GM12878 (cell line): ENCODE measurements around the gene XDH.

ENCODE experiments used
- CTCF ChIP-seq, 3 experiments: IDR thresholded peaks in 2 of 3; conservative IDR thresholded peaks in 1 of 3; 2 replicates each; pipeline ENCODE4 v1.5.1; 2011; ENCODE audit warnings: low read depth in 3 of 3, low read length in 3 of 3, mild to moderate bottlenecking in 3 of 3, control low read depth in 2 of 3, moderate library complexity in 2 of 3, inconsistent platforms in 1 of 3, mixed read lengths in 1 of 3; ENCODE audit not compliant: control insufficient read depth in 2 of 3, insufficient read depth in 1 of 3; ENCODE audit errors: extremely low read depth in 1 of 3
- E2F4 ChIP-seq: IDR thresholded peaks from 2 replicates; pipeline ENCODE4 v1.6.1; 2012; ENCODE audit warnings: low read depth, low read length, improper control_type of control experiment
- FOS ChIP-seq: IDR thresholded peaks from 3 replicates; pipeline ENCODE4 v1.6.1; 2011; ENCODE audit warnings: borderline replicate concordance; ENCODE audit not compliant: insufficient read length; ENCODE audit errors: extremely low read depth
- SMC3 ChIP-seq: IDR thresholded peaks from 2 replicates; pipeline ENCODE4 v1.6.1; 2011; ENCODE audit warnings: low read length, improper control_type of control experiment, borderline replicate concordance
- TCF12 ChIP-seq: IDR thresholded peaks from 2 replicates; pipeline ENCODE4 v1.6.1; 2011; ENCODE audit warnings: low read depth, mild to moderate bottlenecking, low read length
- ZNF274 ChIP-seq: IDR thresholded peaks from one replicate; pipeline ENCODE4 v1.8.0; 2011; ENCODE audit not compliant: insufficient read length, insufficient read depth

GRCh38 chr2:31388736-31389135, 25.8 kb downstream of the XDH start:
- TF ChIP-seq FOS (no peak), CTCF (IDR thresholded peaks at IDR 0.05 in 2 of 3, conservative IDR thresholded peaks at IDR 0.05 in 1 of 3; ENCODE audit: control insufficient read depth in 2 of 3, extremely low read depth in 1 of 3, insufficient read depth in 1 of 3, low read depth in 3 of 3, low read length in 3 of 3) (no peak), ZNF274 (no peak), E2F4 (no peak), SMC3 (no peak), TCF12 (no peak)
